DOHH2 (cell line): Measurements from ENCODE around the gene CELA1.
"Not testable (repeated sequence)": the region's sequence is repeated elsewhere in the genome, so short reads cannot be mapped to it uniquely, and the experiment has no call there.

Experiments used
- H3F3A ChIP-seq: fragments of 200-600 bp; sonication (generic), shearing (Covaris generic); 2 replicates; pipeline ENCODE4 v1.6.0; 2016; ENCODE audit warnings: antibody characterized with exemption, mild to moderate bottlenecking; ENCODE audit not compliant: control insufficient read depth, insufficient read depth
- H3K27ac ChIP-seq: fragments of 200-600 bp; sonication (generic); 2 replicates; pipeline ENCODE4 v1.5.1; 2014; ENCODE audit warnings: low read depth, mild to moderate bottlenecking, low read length, moderate library complexity
- H3K27me3 ChIP-seq: fragments of 200-600 bp; sonication (generic); 2 replicates; pipeline ENCODE4 v1.6.1; 2014; ENCODE audit warnings: mild to moderate bottlenecking, low read length, mixed read lengths; ENCODE audit not compliant: control insufficient read depth
- H3K36me3 ChIP-seq: fragments of 200-600 bp; sonication (generic); 2 replicates; pipeline ENCODE4 v1.6.1; 2014; ENCODE audit warnings: mild to moderate bottlenecking, low read length, moderate library complexity, mixed read lengths; ENCODE audit not compliant: control insufficient read depth
- H3K4me1 ChIP-seq: fragments of 200-600 bp; sonication (generic); 2 replicates; pipeline ENCODE4 v1.6.1; 2014; ENCODE audit warnings: mild to moderate bottlenecking, low read length, mixed read lengths; ENCODE audit not compliant: control insufficient read depth
- H3K4me2 ChIP-seq: fragments of 200-600 bp; sonication (generic); 2 replicates; pipeline ENCODE4 v1.6.0; 2014; ENCODE audit warnings: mild to moderate bottlenecking, low read length, moderate library complexity
- H3K4me3 ChIP-seq: fragments of 200-600 bp; sonication (generic); 2 replicates; pipeline ENCODE4 v1.5.1; 2014; ENCODE audit warnings: mild to moderate bottlenecking, low read length, mixed read lengths
- H3K79me2 ChIP-seq: fragments of 200-600 bp; sonication (generic); 2 replicates; pipeline ENCODE4 v1.6.1; 2014; ENCODE audit warnings: mild to moderate bottlenecking, low read length, mixed read lengths; ENCODE audit not compliant: control insufficient read depth
- H3K9me2 ChIP-seq: fragments of 200-600 bp; sonication (generic); replicated peaks from 2 replicates; pipeline ENCODE4 v1.6.1; 2014; ENCODE audit warnings: mild to moderate bottlenecking, low read length, mixed read lengths; ENCODE audit not compliant: control insufficient read depth
- H3K9me3 ChIP-seq: fragments of 200-600 bp; sonication (generic); 2 replicates; pipeline ENCODE4 v1.6.1; 2014; ENCODE audit warnings: antibody characterized with exemption, low read length, mixed read lengths; ENCODE audit not compliant: control insufficient read depth, insufficient read depth
- H4K20me1 ChIP-seq: fragments of 200-600 bp; sonication (generic); 2 replicates; pipeline ENCODE4 v1.6.0; 2014; ENCODE audit warnings: low read depth, mild to moderate bottlenecking, antibody characterized with exemption, low read length, moderate library complexity; ENCODE audit not compliant: control insufficient read depth, insufficient read depth
- CTCF ChIP-seq: fragments of 200-600 bp; sonication (generic); IDR thresholded peaks from one replicate; pipeline ENCODE4 v1.5.1; 2014; ENCODE audit warnings: antibody characterized with exemption, mild to moderate bottlenecking, low read depth, low read length; ENCODE audit not compliant: poor library complexity, severe bottlenecking
- EZH2phosphoT487 ChIP-seq: fragments of 200-600 bp; sonication (generic); IDR thresholded peaks from 2 replicates; pipeline ENCODE4 v1.6.1; 2017; ENCODE audit warnings: borderline replicate concordance, mild to moderate bottlenecking, antibody characterized with exemption, low read length, moderate library complexity, mixed read lengths

The CELA1 gene

GRCh38 chr12:51295651-51296050, 50.8 kb downstream of the CELA1 start:
- Histone ChIP-seq H3F3A (no peaks in the 10 kb centered on the region; the same call in 1 of the 2 replicates), H3K9me3 (no peaks in the 10 kb centered on the region), H3K9me2 (no peaks in the 10 kb centered on the region), H3K4me3 (no peak overlapping the region), H3K27me3 (peaks cover 3% of the 10 kb centered on the region), H4K20me1 (no peaks in the 10 kb centered on the region), H3K36me3 (no peaks in the 10 kb centered on the region), H3K4me1 (peaks cover 12% of the 10 kb centered on the region), H3K4me2 (no peak overlapping the region), H3K27ac (no peak overlapping the region), H3K79me2 (no peaks in the 10 kb centered on the region)
- TF ChIP-seq EZH2phosphoT487 = no peak
- no peak for TF ChIP-seq CTCF

- not testable (repeated sequence) for H3K9me2 ChIP-seq, H3K4me3 ChIP-seq, H3K27me3 ChIP-seq, H3K9me3 ChIP-seq, H4K20me1 ChIP-seq, H3K79me2 ChIP-seq, H3K36me3 ChIP-seq, H3K27ac ChIP-seq, H3K4me2 ChIP-seq, H3F3A ChIP-seq
- H3K4me1 ChIP-seq = peaks cover 12% of the 10 kb centered on the region
Measured at GRCh38 chr12:51294097-51294496, 52.4 kb downstream of the CELA1 start.

GRCh38 chr12:51293696-51294095, 52.8 kb downstream of the CELA1 start:
- H3K4me3 ChIP-seq = no peak overlapping the region
- H4K20me1 ChIP-seq = no peaks in the 10 kb centered on the region
- H3K79me2 ChIP-seq = no peaks in the 10 kb centered on the region
- H3F3A ChIP-seq = no peaks in the 10 kb centered on the region; the same call in 1 of the 2 replicates
- TF ChIP-seq EZH2phosphoT487 (no peak), CTCF (no peak)
- H3K36me3 ChIP-seq = no peaks in the 10 kb centered on the region
- H3K4me2 ChIP-seq = no peak overlapping the region
- no peaks in the 10 kb centered on the region for H3K27me3 ChIP-seq
- H3K27ac ChIP-seq = no peak overlapping the region
- peaks cover 12% of the 10 kb centered on the region for H3K4me1 ChIP-seq
- no peaks in the 10 kb centered on the region for H3K9me3 ChIP-seq
- H3K9me2 ChIP-seq = no peaks in the 10 kb centered on the region

GRCh38 chr12:51291603-51292513, 54.6 kb downstream of the CELA1 start:
- H3F3A ChIP-seq, H3K27ac ChIP-seq: not testable (repeated sequence)
- H3K4me2 ChIP-seq = peak overlapping the region; percentile 73

More at GRCh38 chr12:51291603-51292513, 54.6 kb downstream of the CELA1 start:
- TF ChIP-seq CTCF = peak; percentile 32
- Histone ChIP-seq H3K4me3 (peak overlapping the region; percentile 54), H3K4me1 (peaks cover 12% of the 10 kb centered on the region)
- not testable (repeated sequence) for H4K20me1 ChIP-seq, H3K9me3 ChIP-seq, H3K36me3 ChIP-seq, H3K79me2 ChIP-seq, H3K27me3 ChIP-seq, H3K9me2 ChIP-seq
